Esophagus squamous epithelium (tissue), 5 donors: ENCODE results near the gene LINS1. TPM values are rescaled to one million over a fixed set of nuclear protein-coding genes. Genes with fewer than 3 reads are reported as not detected.

Experiments used
- DNase-seq: peaks from one replicate; lab custom pipeline; 2025; lab: John Stamatoyannopoulos, UW
- H3K27ac ChIP-seq, 4 donors: fragments of 200-600 bp; sonication (generic); one replicate each; pipeline ENCODE4 v1.5.1; 2016 to 2019; ENCODE audit warnings: mild to moderate bottlenecking in 1 of 4
- H3K27me3 ChIP-seq, 4 donors: fragments of 200-600 bp; sonication (generic); 1 replicate in 3 of 4; 2 replicates in 1 of 4; pipeline versions ENCODE4 v1.5.1 to v1.6.0; 2017 to 2021; ENCODE audit warnings: antibody characterized with exemption in 1 of 4
- H3K36me3 ChIP-seq, 3 donors: fragments of 200-600 bp; sonication (generic); one replicate each; pipeline ENCODE4 v1.5.1; 2016 to 2019
- H3K4me1 ChIP-seq, 3 donors: fragments of 200-600 bp; sonication (generic); one replicate each; pipeline ENCODE4 v1.5.1; 2017 to 2019
- H3K4me3 ChIP-seq, 4 donors: fragments of 200-600 bp; sonication (generic); 1 replicate in 3 of 4; 2 replicates in 1 of 4; pipeline ENCODE4 v1.5.1; 2016 to 2019; ENCODE audit warnings: mild to moderate bottlenecking in 2 of 4, moderate library complexity in 1 of 4
- H3K9me3 ChIP-seq, 3 donors: fragments of 200-600 bp; sonication (generic); one replicate each; pipeline ENCODE4 v1.5.1; 2016 to 2019
- CTCF ChIP-seq, 6 experiments: fragments of 450-650 bp in 4 of 6; fragments of 200-600 bp in 2 of 6; sonication (generic) in 2 of 6; IDR thresholded peaks; one replicate each; pipeline ENCODE4 v1.5.1; 2016 to 2019; ENCODE audit warnings: antibody characterized with exemption in 6 of 6, mild to moderate bottlenecking in 4 of 6, moderate library complexity in 4 of 6
- POLR2A ChIP-seq, 4 donors: fragments of 450-650 bp; IDR thresholded peaks; one replicate each; pipeline ENCODE4 v1.6.1; 2017; ENCODE audit warnings: antibody characterized with exemption in 4 of 4, mild to moderate bottlenecking in 4 of 4, moderate library complexity in 3 of 4
- WGBS, 2 donors: methylation state at CpG; one replicate each; pipeline ENCODE4 v1.1.5; 2018; 5-methylcytosine and 5-hydroxymethylcytosine counted together
- intact Hi-C: fragments of 100-400 bp; cut with DNase I; formaldehyde crosslinking; loops from one replicate; pipeline ENCODE4 v1.15.0; 2022
- total RNA-seq, 4 donors: library from RNA; depleted of rRNA; stranded (reverse); fragments of >200 nt; gene quantifications; one replicate each; pipeline ENCODE4 v1.1.0, GENCODE V29; 2016
- donor health status: DM: yes; HTN: yes; CAD: no.

Gene LINS1
- total RNA-seq, 4 donors from 2014 or later: 9.1 to 44.6 (median 19.4) TPM

DNA sequence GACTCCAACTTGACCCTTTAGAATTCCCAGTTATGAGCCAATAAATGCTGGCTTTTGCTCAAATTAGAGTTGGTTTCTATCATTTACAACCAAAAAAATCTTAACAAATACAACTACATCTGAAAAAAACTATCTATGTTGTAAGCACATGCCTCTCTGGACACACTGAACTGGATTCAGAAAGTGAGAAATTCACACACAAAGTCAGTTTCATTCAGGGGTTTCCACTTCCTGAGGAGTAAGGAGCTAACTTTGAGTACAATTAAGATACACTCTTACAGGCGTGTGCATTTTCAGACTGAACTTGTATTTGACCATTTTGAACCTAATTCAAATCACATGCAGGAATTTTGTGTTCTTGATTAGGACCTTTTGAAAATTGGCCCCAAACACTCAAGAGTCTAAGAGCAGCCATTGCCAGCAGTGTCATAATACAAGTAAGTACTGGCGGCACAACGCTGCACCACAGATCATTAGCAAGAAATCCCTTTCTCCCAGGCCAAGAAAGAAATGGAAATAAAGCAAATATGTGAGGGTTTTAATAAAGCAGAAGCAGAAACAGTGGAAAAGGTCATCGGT is 31.2 kb downstream of the LINS1 start:
- Histone ChIP-seq H3K27me3 (no peaks in the 10 kb centered on the region), H3K4me1 (peaks cover 0 to 18% (median 0%) of the 10 kb centered on the region in 3 donors), H3K9me3 (no peaks in the 10 kb centered on the region), H3K36me3 (peaks cover 0 to 65% (median 0%) of the 10 kb centered on the region in 3 donors), H3K27ac (no peak overlapping the region), H3K4me3 (no peak overlapping the region)
- 87 to 93% methylated on average over 4 of the region's 4 CpGs for WGBS, 2 donors
- TF ChIP-seq POLR2A (IDR thresholded peaks at IDR 0.05): no peak
- intact Hi-C loops: no loop called here
- DNase-seq: no peak

DNA sequence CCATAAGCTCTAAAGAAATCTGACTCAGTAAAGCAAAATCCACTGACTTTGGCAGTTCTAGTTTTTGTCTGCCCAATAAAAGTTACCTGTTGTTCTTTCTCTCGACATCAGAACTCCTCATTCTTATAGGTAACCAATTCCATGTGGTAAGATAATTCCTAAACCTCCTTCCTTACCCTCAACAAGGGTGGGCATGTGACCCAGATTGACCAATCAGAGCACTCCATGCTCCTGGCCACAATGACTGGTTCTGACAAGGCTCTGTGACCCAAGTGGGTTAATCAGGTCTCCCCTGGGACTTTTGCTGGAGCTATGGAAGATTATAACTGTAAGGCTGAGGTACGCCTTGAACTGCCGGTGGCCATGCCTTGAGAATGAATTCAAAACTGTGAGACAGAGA is 31.7 kb downstream of the LINS1 start:
- TF ChIP-seq POLR2A (IDR thresholded peaks at IDR 0.05) (no peak), CTCF (IDR thresholded peaks at IDR 0.05) (no peak)
- Histone ChIP-seq H3K9me3 (no peaks in the 10 kb centered on the region), H3K36me3 (peaks cover 0 to 65% (median 0%) of the 10 kb centered on the region in 3 donors), H3K27me3 (no peaks in the 10 kb centered on the region), H3K27ac (no peak overlapping the region), H3K4me3 (no peak overlapping the region), H3K4me1 (peaks cover 0 to 24% (median under 1%) of the 10 kb centered on the region in 3 donors)
- WGBS, 2 donors: 90 to 94% methylated on average over 3 of the region's 3 CpGs
- no peak for DNase-seq
- intact Hi-C loops: no loop called here

DNA sequence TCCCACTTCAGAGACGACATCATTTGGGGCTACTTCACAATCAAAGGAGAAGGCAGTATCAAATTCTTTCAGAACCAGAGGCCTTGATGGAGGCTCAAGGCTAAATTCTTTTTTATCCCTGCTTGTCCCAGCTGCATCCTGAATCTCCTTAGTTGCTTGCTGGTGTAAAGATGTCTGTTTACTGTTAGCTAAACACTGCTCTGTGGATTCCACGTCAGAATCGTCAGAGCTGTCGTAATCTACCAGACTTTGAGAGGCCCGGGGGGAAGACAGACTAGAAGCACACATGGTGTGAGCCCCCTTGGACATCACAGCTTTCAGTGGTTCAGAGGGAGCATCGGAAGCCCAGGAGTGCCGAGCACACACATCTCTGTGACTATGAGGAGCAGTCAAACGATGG is 32.6 kb downstream of the LINS1 start:
- peaks cover 0 to 33% (median 3%) of the 10 kb centered on the region in 3 donors for H3K4me1 ChIP-seq
- H3K4me3 ChIP-seq: no peak overlapping the region
- H3K36me3 ChIP-seq: peaks cover 0 to 57% (median 0%) of the 10 kb centered on the region in 3 donors
- H3K9me3 ChIP-seq: no peaks in the 10 kb centered on the region
- 63 to 85% methylated on average over 5 to 7 of the region's 8 CpGs for WGBS, 2 donors
- no peak for TF ChIP-seq POLR2A (IDR thresholded peaks at IDR 0.05)
- TF ChIP-seq CTCF (IDR thresholded peaks at IDR 0.05): no peak
- DNase-seq: no peak
- intact Hi-C loops: loop anchor here (10.0 kb wide), 1 partner anchor 225 kb away; the partner anchor contains the start of gene ADAMTS17
- H3K27me3 ChIP-seq: no peaks in the 10 kb centered on the region
- no peak overlapping the region for H3K27ac ChIP-seq

- WGBS, 2 donors: 95 to 99% methylated on average over 6 of the region's 6 CpGs
- DNase-seq: no peak
- H3K9me3 ChIP-seq: no peaks in the 10 kb centered on the region
- H3K4me3 ChIP-seq: no peak overlapping the region
- H3K27ac ChIP-seq: no peak overlapping the region
- intact Hi-C loops: loop anchor here (10.0 kb wide), 1 partner anchor 222 kb away; the partner anchor contains the start of gene ADAMTS17
- H3K27me3 ChIP-seq: no peaks in the 10 kb centered on the region
- peaks cover 3 to 44% (median 7%) of the 10 kb centered on the region in 3 donors for H3K4me1 ChIP-seq
- TF ChIP-seq CTCF (IDR thresholded peaks at IDR 0.05): no peak
- TF ChIP-seq POLR2A (IDR thresholded peaks at IDR 0.05): no peak
- peaks cover 0 to 38% (median 0%) of the 10 kb centered on the region in 3 donors for H3K36me3 ChIP-seq
These were observed 34.9 kb downstream of the LINS1 start for GRCh38 chr15:100566850-100567628.

DNA sequence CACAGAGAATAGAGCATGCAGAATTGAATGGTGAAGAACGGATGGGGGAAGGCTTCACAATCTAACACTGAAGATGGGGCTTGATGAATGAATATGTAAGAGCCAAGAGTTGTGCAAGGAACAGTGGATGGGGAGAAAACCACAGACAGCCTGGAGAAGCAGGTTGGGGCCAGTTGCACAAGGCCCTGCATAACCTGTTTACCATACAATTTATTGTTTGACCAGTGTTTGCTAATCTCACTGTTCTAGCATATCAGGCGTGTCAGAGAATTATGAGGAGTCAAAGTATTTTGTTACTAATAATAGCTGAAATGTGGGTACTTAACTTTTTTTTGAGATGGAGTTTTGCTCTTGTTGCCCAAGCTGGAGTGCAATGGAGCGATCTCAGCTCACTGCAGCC is 36.4 kb downstream of the LINS1 start:
- 56 to 68% methylated on average over 3 of the region's 3 CpGs for WGBS, 2 donors
- H3K27ac ChIP-seq: peak overlapping the region in 3 of 4 donors; percentile 17 to 52 (median 38)
- TF ChIP-seq POLR2A (IDR thresholded peaks at IDR 0.05) (no peak), CTCF (IDR thresholded peaks at IDR 0.05) (no peak)
- intact Hi-C loops: loop anchor here (10.0 kb wide), 1 partner anchor 221 kb away; the partner anchor contains the start of gene ADAMTS17
- no peaks in the 10 kb centered on the region for H3K9me3 ChIP-seq
- no peaks in the 10 kb centered on the region for H3K27me3 ChIP-seq
- H3K36me3 ChIP-seq: peaks cover 0 to 25% (median 0%) of the 10 kb centered on the region in 3 donors
- H3K4me3 ChIP-seq: no peak overlapping the region
- H3K4me1 ChIP-seq: peaks cover 3 to 42% (median 7%) of the 10 kb centered on the region in 3 donors
- DNase-seq: no peak
